ENCODE measurements around the gene DLEC1. TPM values are rescaled to one million over a fixed set of nuclear protein-coding genes. Genes with fewer than 3 reads are reported as not detected.

Gene DLEC1
- total and polyA plus RNA-seq, 9 of the 15 experiments (the other 6 are each of a cell fraction or from before 2014, with no cell fraction given) = 0.07 to 0.08 TPM; not detected in 7

DNA sequence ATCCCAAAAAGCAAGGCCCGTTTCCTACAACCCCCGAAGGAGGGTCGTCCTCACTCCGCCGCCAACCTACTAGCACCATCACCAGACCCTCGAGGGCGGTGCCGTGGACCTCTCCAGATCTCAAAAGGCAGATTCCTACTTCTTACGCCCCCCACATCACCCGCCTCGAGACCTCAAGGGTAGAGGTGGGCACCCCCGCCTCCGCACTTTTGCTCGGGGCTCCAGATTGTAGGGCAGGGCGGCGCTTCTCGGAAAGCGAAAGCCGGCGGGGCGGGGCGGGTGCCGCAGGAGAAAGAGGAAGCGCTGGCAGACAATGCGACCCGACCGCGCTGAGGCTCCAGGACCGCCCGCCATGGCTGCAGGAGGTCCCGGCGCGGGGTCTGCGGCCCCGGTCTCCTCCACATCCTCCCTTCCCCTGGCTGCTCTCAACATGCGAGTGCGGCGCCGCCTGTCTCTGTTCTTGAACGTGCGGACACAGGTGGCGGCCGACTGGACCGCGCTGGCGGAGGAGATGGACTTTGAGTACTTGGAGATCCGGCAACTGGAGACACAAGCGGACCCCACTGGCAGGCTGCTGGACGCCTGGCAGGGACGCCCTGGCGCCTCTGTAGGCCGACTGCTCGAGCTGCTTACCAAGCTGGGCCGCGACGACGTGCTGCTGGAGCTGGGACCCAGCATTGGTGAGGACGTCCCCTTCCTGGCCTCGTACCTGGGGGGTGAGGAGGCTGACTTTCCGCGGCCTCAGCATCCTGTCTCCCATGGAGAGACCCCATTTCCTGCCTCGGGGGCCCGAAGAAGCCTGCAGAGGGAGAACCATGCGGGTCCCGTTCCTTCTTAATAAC, 99.6 kb downstream of the DLEC1 start, which contains the start of gene MYD88 (continued):
- TF ChIP-seq ZNF407 (IDR thresholded peaks at IDR 0.05; ENCODE audit: low read depth) = no peak
- no peak for TF ChIP-seq HLTF (IDR thresholded peaks at IDR 0.05)
- no peak for TF ChIP-seq ZNF77 (CRISPR knock-in tag; IDR thresholded peaks at IDR 0.05)
- no peak for TF ChIP-seq CC2D1A (IDR thresholded peaks at IDR 0.05)
- no peak for TF ChIP-seq PML (IDR thresholded peaks at IDR 0.05; ENCODE audit: low read length)
- 0 out of 4 replicates have a peak, but pooled peaks of 1 of the 2 experiments have one; percentile 34 for TF ChIP-seq KDM4B (IDR thresholded peaks at IDR 0.05; ENCODE audit: borderline replicate concordance in 2 of 2, low read depth in 1 of 2)
- TF ChIP-seq NEUROD1 (IDR thresholded peaks at IDR 0.05; ENCODE audit: borderline replicate concordance, low read depth, low read length, partially characterized antibody) = peak; percentile 47
- no peak for TF ChIP-seq THAP7 (CRISPR knock-in tag; IDR thresholded peaks at IDR 0.05)
- no peak for TF ChIP-seq ZFP1 (CRISPR knock-in tag; IDR thresholded peaks at IDR 0.05)
- TF ChIP-seq ZNF561 (CRISPR knock-in tag; conservative IDR thresholded peaks at IDR 0.05) = no peak
- no peak for TF ChIP-seq CSDE1 (IDR thresholded peaks at IDR 0.05)
- no peak for TF ChIP-seq ZNF778 (CRISPR knock-in tag; IDR thresholded peaks at IDR 0.05)
- TF ChIP-seq ZNF75A (CRISPR knock-in tag; IDR thresholded peaks at IDR 0.05) = no peak
- no peak for TF ChIP-seq ZNF324 (CRISPR knock-in tag; IDR thresholded peaks at IDR 0.05)
- TF ChIP-seq GTF2F1 (IDR thresholded peaks at IDR 0.05; ENCODE audit: low read depth, low read length) = no peak; the same call in 1 of the 2 replicates
- no peak for TF ChIP-seq DEAF1 (CRISPR knock-in tag; IDR thresholded peaks at IDR 0.05)
- no peak for TF ChIP-seq ZKSCAN1 (IDR thresholded peaks at IDR 0.05; ENCODE audit: low read depth, low read length)
- TF ChIP-seq BRD9 (IDR thresholded peaks at IDR 0.05; ENCODE audit: low read depth, partially characterized antibody) = no peak
- TF ChIP-seq HOXB6 (CRISPR knock-in tag; IDR thresholded peaks at IDR 0.05; ENCODE audit: borderline replicate concordance) = no peak
- no peak for TF ChIP-seq SNRNP70 (optimal IDR thresholded peaks at IDR 0.05; ENCODE audit: low read depth, low read length)
